DMS79 (cell line): ENCODE measurements around the gene KCTD6.

Experiments
- DNase-seq: peaks from one replicate; lab custom pipeline; 2025; lab: John Stamatoyannopoulos, UW

KCTD6 gene

DNA sequence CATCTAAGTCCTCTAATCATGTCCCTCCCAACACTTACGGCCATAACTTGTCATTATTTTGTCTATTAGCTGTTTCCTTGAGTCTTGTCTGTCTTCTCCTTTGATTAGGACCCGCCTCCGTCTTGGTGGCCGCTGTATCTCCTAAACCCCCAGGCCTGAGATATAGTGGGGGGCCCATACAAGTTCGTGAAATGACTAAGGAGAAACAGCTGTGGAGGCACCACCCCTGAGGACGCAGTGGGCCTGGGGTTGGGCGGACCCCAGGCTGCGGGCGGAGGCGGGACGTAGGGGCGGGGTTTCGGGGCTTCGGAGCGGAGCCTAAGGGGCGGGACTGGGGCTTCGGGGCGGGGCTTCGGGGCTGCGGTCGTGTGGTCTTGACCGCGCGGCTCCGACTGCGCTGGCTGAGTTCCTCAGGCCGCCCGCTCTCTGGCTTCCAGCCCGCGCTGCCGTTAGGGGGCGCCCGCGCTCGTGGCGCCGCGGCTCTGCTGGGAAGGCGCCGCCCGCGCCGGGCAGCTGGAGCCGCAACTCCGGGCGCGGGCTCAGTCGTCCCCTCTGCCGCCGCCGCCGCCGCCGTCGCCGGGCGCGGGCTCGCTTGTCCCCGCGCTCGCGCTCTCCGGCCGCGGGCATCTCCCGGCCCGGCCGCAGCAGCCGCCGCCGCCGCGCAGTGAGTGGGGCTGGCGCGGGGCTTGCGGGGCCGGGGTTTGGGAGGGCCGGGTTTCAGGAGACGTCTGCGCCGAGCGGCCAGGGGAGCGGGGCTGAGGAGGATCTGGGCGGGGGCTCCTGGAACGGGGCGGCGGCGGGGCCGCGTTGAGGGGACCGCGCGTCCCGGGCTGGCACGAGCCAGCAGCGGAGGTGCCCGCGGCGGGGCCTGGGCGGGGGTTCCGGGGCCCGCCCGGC, at the start of gene KCTD6:
KCTD6 (plus strand) TSS at position 591 of the 897 bp plus-strand sequence. CDS start 6,660 bp downstream, outside the sequence.
- DNase-seq = peak; percentile 26

DNA sequence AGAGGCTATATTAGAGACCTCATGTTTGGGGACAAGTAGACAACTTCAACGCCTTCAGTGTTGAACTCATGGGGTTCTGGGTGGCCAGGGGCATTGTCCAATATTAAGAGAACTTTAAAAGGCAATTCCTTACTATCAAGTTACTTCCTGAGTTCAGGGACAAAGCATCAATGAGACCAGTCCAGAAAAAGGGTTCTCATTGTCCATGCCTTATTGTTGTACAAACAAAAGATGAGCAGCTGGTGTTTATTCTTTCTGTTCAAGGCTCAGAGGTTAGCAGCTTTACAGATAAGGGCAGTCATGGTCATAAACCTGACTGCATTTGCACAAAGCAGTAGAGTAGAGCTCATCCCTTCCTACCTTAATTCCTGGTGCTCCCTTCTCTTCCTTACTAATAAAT, 39.7 kb upstream of the KCTD6 start:
- no peak for DNase-seq

DNA sequence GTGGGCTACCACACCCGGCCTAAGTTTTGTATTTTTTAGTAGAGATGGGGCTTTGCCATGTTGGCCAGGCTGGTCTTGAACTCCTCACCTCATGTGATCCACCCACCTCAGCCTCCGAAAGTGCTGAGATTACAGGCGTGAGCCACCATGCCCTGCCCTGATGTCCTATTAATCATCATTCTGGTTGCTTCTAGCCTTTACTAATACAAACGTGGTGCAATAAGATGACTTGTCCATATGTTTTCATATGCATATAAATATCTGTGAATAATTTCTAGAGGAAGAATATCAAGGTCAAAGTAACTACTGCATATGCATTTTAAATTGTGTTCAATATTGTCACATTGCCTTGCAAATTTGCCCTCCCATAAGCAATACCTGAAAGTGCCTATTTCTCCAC, 32.7 kb upstream of the KCTD6 start:
- DNase-seq = no peak

DNA sequence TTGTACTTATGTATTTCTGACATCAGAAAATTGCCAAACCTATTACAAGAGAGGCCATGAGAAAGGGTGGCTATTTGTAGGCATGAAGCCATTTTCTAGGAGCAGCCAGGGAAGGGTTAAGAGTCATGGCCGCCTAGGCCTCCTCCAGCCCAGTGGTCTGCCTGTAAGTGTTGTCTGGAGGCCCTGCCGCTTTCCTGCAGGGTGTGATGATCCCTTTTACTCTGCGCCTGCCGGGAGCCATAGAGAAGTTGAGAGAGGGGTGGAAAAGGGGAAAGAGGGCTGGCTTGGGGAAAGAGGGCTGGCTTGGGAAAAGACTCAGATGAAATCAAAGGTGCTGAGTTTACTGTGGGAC, 29.1 kb upstream of the KCTD6 start:
- no peak for DNase-seq

DNA sequence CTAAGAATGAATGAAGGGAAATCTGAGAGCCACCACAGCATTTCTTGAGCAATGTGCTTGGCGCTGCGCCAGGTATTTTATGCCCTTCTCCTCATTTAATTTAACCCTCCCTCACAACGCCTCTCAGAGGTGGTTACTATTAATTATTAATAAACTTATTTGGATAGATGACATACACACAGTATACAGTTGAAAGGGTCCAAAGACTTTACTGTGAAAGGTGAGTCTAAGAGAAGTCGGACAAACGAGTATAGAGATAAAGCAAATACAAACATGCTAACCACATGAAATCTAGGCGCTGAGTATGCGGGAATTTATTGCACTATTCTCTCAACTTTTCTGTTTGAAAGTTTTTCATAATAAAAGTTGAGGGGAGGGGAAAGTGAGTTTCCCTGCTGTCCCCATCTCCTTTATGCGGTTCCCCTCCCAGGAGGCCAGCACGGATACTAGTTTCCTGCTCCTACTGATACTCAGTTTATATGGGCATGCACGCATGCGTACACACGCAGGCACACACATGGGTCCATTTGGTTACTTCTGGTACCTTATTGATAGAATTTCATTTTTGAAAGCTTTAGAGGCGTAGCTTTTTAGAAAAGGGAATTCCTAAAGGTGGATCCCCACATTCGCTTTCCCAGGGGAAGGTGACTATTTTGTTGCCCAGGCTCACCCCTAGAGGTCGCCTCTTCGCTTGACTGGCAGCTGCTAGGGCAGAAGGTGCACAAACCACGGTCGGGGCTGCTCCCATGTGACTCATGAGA, 28.5 kb upstream of the KCTD6 start:
- no peak for DNase-seq

DNA sequence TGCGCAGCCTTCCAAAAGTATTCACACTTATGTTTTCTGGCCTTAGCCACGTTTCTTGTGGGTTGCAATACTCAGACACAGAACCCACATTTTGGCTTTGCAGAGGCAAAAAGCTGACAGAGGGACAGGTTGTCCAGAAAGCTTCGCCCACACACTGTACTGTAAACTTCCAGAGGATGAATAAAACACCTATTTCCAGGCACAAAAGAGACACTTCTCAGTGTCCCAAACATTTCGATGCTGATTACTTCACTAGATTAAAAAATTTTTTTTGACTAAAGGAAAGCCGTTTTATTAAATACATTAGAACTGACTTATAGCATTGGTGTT, 28.0 kb upstream of the KCTD6 start:
- no peak for DNase-seq

DNA sequence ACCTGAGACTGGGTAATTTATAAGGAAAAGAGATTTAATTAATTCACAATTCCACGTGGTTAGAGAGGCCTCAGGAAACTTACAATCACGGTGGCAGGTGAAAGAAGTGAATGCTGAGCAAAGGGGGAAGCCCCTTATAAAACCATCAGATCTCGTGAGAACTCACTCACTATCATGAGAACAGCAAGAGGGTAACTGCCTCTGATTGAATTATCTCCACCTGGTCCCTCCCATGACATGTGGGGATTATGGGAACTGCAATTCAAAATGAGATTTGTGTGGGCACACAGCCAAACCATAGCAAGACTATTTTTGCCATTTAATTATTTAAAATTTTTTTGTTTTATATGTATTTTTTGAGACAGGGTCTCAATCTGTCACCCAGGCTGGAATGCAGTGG, 27.0 kb upstream of the KCTD6 start:
- no peak for DNase-seq

DNA sequence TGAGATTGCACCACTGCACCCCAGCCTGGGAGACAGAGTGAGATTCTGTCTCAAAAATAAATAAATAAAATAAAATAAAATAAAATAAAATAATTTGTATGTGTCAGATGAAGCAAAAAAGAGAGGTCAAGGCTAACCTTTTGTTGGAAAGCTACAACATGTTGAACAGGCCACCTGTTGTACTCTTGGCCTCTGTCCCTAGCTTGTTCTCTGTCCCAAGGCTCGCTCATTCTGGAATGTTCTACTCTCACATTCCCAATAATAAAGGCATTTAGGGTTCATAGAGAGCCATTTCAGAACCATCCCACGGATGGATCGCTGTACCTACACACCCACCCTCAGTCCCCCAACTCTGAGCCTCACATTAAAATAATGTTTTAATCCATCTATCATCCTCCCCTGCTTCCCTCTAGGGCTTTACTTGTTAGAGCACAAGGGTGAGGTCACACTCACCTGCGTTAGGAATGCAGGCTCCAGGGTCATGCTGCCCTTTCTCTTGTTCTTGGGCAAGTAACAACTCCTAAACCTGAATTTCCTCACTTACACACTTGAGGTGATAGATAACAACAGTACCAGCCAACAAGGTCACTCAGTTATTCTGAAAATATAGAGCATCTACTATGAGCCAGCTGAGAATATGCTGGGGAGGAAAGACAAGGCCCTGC, 24.9 kb upstream of the KCTD6 start:
- no peak for DNase-seq

DNA sequence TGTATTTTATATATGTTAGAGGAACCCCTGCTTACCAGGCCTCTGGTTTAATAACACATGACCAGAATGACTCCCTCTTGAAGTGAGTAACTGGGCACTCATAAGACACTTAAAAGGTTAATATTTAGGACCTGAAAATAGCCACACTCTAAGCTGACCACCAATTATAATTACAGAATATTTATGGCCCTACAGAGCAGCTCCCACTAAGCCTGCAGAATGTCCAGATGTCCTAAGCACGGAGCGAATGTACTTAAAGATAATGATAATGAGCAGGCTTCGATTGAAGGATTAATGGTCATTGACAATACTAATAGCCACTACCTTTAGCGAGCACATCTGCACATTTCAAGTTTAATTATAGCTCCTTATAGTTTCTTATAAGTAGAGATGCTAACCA, 22.8 kb upstream of the KCTD6 start:
- DNase-seq = no peak

DNA sequence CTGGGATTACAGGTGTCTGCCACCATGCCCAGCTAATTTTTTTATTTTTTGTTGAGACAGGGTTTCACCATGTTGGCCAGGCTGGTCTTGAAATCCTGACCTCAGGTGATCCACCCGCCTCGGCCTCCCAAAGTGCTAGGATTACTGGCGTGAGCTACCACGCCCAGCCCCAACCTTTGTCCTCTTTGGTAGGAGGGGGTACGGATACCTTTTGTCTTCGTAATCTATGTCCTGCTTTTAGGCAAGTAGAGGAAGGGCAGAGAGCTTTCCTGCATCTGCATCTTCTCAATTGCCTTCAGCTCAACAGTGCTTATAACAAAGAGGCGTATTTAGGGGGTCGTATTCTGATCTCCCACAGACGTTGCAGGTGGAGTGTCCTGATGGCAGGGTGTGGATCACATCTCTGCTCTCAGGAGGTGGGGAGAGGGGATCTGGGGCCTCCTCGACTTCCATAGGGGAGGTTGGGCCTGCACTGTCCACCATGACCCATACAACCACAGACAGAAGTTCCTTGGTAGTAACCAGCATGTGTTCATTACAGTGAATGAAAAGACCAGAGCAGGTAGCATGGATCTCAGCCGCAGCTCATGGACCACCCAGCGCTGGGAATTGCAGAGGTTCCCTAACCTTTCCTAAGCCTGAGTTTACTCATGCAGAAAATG, 21.4 kb upstream of the KCTD6 start:
- no peak for DNase-seq

DNA sequence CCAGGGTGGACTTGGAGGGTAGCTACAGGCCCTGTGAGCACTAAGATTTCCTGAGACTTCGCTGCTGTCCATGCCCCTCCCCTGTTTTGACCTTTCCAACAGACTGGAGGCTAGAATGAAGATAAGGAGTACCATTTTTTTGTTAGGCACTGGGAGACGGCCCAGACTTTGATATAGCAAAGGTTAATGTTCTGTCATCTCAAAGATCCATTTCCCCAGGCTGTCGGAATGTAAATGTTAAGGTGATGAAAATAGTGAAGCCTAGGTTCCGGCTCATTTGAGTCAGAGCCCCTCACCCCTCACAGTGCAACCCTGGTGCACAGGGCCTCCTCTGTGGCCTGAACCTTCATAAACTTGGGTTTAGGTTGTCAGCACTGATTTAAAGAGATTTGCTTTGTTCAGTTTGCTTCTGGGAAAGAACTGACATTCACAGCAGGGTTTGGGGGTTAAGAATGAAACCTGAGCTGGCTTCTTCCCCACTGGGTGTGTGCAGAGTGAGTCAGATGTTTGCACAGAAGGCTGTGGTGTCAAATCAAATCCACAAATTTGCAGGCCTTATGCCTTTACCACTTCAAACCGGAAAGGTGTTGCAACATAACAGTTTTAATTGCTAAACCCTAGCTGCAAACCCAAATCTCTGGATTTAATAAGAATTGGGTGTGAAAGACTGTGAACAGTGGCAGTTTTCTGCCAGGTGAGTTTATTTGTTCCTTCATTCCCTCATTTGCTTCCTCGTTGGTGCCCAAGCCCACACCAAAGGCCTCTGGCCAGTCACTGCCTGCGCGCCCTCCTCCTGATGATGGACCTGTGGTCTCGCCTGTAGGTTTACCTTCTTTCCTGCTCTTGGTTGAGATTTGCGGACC, 20.6 kb upstream of the KCTD6 start:
- DNase-seq = peak; percentile 0

DNA sequence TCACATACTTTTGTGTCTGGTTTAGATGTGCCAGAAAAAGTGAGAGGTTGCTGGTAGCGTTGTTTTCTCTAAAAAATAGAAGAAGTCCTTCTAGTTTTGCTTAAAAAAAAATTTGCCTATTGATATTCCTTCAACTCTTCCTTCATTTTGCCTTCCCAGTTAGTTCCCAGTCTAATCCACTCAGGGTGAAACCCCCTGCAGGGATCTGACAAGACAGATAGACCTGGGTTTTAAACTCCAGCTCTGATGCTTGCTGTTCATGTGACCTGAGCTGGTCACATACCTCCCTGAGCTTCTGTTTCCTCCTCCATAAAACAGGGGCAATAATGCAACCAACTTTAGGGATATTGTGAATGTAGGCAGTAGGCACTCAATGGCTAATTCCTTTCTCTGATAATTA, 18.6 kb upstream of the KCTD6 start:
- DNase-seq = no peak

DNA sequence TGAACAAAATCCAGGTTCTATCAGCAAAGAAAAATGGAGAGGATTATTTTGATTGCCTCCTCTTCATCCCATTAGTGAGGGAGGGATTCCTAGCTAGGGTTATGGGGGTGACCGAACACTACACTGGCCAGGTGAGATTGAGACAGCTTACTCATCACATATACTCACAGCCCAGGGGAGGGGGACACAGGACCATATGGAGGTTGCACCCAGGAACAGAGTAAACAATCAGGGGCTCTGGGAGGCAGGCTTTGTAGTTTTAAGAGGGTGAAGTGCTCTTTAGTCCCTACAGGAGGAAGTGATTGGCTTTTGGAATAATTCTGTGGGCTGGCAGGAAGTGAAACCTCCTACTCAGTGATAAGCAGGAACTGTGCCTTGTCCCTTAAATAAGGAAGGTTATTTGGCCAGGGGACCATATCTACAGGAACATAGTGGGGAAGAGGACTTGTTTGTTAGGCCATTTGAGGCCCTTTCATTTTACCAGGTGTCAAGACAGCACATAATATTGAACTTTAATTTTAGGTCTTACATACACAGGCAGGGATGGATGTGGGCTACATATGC, 17.5 kb upstream of the KCTD6 start:
- DNase-seq = no peak

DNA sequence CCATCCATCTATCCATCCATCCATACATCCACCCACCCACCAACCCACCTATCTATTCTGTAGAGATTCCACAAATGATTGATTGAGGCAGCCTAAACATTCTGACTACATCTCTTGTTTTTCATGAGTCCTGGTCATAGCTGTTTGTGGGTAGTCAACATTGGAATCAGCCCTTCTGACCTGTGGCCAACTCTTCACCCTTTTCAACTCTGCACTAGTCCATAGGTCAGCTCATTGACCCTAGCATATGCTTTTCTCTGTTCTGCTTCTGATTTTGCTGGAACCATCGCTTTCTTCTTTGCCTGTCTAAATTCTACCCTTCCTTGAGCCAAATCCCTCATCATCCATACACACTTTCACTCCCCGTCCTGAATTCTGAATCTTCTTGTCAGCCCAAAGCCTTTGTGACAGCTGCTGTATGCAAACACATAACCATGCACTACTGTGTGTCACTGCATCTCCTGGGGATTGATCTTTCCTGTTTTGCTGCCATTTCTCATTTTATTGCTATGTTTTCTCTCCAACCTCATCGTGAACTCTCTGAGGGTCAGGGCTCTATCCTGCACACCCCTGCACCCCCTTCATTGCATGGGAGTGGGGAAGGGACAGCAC, 16.8 kb upstream of the KCTD6 start:
- DNase-seq = no peak

DNA sequence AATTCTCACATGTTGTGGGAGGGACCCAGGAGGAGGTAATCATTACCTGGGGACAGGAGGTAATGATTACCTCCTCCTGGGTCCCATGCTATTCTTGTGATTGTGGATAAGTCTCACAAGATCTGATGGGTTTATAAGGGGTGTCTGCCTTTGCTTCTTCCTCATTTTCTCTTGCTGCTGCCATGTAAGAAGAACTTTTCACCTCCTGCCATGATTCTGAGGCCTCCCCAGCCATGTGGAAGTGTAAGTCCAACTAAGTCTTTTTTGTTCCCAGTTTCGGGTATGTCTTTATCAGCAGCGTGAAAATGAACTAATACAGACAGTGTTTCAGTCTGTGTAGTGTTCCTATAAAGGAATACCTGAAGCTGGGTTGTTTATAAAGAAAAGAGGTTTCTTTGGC, 13.1 kb upstream of the KCTD6 start:
- no peak for DNase-seq

DNA sequence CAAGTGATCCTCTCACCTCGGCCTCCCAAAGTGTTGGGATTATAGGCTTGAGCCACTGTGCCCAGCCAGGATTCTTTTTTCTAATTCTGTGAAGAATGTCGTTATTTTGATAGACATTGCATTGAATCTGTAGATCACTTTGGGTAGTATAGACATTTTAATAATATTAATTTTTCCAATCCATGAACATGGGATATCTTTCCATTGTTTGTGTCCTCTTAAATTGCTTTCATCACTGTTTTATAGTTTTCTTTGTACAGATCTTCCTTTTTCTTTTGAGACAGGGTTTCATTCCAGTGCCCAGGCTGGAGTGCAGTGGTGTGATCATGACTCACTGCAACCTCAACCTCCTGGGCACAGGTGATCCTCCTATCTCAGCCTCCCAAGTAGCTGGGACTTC, 11.6 kb upstream of the KCTD6 start:
- DNase-seq = no peak

DNA sequence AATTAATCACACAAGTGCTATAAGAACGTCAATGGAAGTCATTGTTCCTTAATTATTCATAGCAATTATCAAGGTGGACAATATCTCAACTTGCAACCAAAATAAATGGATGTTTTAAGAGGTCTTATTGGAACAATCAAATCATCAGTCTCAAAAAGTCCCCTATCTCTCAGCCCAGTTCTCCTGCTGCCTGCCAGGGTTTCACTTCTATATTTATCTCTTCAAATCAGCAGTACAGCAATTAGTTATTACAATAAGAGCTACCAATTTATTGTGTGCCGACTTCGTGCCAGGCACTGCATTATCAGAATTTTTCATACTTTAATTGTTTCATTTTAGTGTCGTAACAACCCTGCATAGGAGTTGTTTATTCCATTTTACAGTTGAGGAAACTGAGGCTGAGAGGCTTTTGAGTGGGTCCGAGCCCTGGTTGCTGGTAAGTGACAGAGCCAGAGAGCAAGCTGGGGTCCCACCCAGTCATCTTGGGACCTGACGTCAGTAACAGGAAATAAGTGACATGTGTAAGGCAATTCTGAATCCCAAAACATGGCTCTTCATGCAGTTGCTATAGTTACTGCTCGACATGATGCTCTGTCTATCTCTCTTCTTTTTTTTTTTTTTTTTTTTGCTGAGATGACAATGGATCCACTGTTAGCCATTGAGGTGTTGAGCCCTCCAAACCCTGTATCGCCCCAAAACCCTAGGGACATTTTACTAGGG, 8.8 kb upstream of the KCTD6 start:
- DNase-seq = no peak

DNA sequence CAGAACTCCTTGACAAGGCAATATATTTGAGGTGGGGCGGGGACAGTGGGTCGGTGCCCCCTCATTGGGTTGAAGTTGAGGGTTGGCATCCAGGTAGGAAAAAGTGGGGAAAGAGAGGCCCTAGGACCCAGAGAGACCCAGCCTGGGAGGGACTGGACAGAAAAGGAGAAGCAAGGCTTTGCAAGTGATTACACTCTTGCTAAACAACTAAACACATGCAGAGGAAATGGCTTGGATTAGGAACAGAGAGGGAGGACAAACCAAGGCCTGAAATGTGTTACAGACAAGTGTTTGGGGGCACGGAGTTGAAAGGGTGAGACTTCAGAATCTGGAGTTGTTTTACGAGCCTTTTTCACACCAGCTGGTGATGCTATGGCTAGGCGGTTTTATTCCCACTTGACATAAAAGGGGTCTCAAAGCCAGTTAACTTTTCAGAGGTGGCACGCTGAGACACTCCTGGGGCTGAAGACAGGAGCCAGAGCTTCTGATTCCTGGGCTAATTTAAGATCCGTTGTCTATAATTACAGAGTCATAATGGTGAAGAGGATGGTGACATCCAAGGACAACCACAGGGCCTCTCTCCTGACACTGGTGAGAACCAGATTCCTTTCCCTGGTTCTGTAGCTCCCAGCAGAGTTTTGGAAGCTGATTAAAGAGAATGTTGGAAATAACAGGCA, 7.7 kb upstream of the KCTD6 start:
- DNase-seq = no peak

DNA sequence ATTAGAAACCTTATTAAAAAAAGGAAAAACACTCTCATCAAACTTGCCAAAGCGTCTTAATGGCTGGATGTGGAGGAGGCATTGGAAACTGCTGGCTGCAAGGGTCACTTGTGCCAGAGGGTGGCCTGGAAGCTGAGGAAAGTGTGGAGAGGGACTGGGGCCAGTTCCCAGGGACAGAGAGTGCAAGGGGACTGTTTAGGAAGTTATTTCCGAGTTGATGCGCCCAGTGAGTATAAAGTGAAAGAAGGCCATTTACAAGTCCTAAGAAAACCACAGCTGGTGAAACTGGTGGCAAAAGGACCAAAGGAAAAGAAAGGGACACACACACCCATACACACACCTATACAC, 7.2 kb upstream of the KCTD6 start:
- DNase-seq = no peak
